HG03103 (cell line): Measurements from ENCODE around the gene PRF1.
"Not testable (repeated sequence)": the region's sequence is repeated elsewhere in the genome, so short reads cannot be mapped to it uniquely, and the experiment has no call there.

ENCODE experiments used
- ATAC-seq: cut with Tn5 transposase; IDR thresholded peaks from one replicate; pipeline ENCODE4 v1.9.1; 2021; ENCODE audit warnings: low read depth; ENCODE audit not compliant: unreplicated experiment

The PRF1 gene

DNA sequence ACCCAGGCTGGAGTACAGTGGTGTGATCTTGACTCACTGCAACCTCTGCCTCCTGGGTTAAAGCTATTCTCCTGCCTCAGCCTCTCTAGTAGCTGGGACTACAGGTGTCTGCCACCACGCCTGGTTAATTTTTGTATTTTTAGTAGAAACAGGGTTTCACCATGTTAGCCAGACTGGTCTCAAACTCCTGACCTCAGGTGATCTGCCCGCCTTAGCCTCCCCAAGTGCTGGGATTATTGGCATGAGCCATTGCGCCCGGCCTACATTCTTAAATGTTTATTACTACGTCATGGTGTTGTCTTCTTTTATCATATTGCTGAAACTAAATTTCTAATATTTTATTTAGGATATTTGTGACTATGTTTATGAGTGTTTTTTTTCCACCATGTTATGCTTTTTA is 21.4 kb downstream of the PRF1 start:
- not testable (repeated sequence) for ATAC-seq

DNA sequence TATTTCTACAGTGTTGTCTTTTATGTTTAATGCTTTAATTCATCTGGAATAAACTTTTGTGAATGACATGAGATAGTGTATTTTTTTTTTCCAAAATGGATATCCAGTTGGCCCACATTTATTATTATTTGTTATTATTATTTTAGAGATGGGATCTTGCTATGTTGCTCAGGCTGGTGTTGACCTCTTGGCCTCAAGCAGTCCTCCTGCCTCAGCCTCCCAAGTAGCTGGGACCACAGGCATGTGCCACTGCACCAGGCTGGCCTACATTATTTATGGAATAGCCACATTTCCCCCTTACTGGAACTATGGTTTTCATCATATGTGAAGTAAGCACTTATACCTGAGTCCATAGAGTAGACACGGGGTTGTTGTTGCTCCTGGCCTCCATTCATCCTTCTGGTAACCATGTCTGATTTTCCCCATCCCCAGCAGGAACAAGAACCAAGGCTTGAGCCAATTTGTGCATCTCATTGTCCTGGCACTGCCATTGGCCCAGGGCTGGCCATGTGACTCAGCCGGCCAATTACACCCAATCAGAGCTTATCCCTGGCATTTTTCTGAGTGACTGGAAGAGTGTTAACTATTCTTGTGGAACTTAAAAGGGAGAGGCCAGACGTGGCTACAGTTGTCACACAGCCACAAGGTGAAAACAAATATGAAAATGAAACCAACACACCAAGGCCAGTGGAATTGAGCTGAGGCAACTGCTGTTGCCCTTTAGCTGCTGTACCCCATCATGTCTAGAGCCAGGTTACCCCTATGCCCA is 23.1 kb downstream of the PRF1 start:
- ATAC-seq = no peak

DNA sequence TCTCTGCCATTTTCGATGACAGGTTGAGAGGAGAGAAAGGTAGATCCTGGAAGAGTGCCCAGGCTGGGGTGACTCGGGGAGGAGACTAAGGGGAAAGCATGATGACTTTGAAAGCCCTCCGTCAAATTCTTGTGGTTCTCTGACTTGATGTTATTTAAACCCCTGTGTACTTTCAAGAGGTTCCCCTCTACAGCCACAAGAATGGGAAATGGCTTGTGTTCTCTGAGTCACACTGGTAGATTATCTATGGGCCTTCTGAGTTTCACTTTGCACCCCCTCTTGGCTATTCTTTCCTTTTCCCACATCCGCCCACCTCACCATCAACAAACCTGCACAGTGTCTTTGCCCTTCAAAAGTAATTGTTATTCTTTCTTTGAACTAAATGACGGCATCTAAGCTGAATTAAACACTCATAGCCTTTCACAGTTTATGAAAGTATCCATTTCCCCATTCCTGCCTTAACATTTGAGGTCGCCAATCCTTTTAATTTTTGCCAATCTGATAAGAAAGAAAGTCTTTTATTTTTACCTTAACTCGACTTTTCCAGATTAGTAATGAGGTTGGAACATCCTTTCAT is 24.1 kb downstream of the PRF1 start:
- peak; percentile 52 for ATAC-seq

DNA sequence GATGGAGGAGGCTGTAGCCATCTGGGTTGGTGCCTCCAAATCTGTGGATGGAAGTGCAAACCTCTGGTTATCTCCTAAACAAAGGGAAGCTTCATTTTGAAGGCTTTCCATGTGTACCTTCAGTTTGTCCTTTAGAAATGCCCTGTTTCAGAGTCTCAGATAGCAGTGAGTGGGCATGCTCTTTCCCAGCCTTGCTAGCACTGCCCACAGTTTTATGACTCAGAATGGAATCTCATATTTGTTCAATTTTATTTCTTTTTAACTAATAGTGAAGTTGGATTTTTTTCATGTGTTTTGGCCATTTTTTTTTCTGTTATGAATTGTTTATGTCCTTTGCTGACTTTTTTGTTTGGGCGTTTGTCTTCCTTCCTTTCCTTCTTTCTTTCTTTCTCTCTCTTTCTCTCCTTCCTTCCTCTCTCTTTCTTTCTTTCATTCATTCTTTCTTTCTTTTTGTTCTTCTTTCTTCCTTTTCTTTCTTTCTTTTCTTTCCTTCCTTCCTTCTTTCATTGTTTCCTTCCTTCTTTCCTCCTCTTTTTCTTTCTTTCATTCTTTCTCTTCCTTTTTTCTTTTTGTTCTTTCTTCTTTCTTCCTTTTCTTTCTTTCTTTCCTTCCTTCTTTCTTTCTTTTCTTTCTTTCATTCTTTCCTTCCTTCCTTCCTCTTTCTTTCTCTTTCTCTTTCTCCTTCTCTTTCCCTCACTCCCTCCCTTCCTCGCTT is 25.6 kb downstream of the PRF1 start:
- no peak for ATAC-seq

DNA sequence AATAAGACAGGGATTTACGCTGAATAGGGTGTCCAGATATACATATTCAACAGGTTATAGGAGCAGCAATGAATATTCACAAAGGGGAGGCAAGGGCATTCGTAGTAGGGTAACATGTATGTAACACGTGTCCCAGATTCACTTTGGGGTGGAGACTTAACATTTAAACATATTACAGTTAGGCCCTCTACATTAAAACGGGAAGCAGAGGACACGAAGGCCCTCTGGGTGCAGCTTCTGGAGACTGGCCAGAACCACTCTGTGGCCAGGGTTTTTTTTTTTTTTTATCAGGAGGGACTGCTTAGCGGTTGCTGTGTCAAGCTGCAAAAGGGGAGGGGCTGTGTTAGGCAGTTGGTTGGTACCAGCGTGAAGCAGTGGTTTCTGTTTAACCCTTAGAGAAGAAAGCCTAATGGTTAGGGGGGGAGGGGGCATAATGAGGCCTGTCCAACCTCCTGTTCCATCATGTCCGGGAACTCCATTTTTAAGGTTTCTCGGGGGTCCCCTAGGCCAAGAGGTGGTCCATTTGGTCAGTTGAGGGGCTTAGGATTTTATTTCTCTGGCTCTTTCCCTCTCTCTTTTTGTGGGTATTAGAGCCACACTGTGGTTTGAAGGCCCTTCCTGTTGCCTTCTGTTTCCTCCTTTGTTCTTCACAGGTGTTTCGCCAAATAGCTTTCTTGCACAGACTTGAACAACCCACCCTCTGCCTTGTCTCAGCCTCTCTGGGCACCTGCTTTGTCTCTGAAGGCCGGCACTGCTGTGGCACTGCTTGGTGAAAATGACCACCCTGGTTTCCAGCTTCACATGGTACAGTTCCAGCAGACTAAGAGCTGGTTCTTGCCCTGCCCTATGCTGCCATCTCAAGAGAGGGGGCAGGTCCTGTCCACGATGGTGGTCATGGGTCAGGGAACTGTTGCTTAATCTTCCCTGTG is 26.4 kb downstream of the PRF1 start:
- no peak for ATAC-seq

GRCh38 chr10:70575486-70575873 is 27.1 kb downstream of the PRF1 start:
- no peak for ATAC-seq

DNA sequence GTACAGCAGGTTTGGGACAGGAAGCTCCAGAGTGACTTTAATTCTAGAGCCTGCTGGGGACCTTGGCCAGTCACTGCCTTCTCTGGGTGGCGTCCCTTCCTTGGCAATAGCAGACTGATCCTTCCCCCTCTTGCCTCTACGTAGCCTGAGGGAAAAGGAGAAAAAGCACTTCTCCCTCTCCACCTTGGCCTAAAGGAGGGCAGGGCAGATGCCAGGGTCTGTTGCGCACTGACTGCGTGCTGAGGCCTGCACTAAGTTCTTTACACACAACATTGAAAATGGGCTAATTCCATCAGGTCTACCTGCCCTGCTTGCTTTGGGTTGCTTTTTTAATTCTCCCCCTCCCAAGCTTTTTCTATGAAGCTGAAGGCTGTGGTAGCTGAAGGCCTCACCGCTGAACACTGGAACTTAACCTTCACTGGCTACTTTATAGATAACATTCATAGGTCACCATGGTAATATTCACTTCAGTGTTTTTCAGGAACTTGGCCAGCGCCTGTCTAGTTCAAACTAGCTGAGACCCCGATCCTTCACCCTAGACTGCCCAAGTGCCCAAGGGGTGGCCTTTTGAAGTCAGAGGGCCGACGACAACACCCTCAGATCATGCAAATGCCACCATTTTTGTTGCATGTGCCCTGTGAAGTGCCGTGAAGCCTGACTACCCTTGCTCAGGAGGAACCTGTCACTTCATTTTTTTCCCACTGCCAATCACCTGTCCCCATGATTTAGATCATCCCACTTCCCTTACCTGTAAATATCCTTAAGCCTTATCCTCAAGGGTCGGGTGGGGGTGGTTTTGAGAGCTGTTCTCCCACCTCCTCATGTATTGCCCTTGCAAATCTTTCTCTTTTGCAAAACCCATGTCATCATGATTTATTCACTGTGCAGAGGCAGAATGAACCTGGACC is 28.7 kb downstream of the PRF1 start:
- no peak for ATAC-seq

GRCh38 chr10:70571636-70572439 is 30.7 kb downstream of the PRF1 start:
- no peak for ATAC-seq

GRCh38 chr10:70571236-70571635 is 31.3 kb downstream of the PRF1 start:
- ATAC-seq = no peak

- ATAC-seq = no peak
These were observed 33.6 kb downstream of the PRF1 start for GRCh38 chr10:70568781-70569495.

DNA sequence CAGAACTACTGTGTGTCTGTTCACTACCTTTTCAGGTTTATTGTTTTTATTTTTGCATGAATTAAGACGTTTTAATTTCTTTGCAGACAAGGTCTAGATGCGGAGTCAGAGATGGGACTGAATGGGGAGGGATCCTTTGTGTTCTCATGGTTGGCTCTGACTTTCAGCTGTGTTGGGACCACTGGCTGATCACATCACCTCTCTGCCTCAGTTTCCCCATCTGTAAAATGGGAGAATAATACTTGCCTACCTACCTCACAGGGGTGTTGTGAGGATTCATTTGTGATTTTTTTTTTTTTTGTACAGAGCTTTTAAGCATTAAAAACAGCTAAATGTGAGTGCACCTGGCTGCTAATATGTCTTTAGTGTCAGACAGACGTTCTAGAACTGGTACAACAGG is 34.4 kb downstream of the PRF1 start:
- ATAC-seq = no peak

DNA sequence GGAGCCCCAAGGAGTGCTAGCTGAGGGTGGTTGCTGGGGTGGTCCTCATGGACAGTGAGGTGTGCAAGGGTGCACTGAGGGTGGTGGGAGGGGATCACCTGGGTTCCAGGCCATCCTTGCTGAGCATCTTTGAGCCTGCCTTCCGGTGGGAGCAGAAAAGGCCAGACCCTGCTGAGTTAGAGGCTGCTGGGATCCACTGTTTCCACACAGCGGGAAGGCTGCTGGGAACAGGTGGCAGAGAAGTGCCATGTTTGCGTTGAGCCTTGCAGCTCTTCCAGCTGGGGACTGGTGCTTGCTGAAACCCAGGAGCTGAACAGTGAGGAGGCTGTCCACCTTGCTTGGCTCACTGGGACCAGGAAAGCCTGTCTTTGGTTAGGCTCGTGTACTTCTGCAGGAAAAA is 34.9 kb downstream of the PRF1 start:
- no peak for ATAC-seq

- ATAC-seq = no peak
These were observed 35.8 kb downstream of the PRF1 start for GRCh38 chr10:70566515-70567290.

- no peak for ATAC-seq
These were observed 36.7 kb downstream of the PRF1 start for GRCh38 chr10:70565556-70566514.

DNA sequence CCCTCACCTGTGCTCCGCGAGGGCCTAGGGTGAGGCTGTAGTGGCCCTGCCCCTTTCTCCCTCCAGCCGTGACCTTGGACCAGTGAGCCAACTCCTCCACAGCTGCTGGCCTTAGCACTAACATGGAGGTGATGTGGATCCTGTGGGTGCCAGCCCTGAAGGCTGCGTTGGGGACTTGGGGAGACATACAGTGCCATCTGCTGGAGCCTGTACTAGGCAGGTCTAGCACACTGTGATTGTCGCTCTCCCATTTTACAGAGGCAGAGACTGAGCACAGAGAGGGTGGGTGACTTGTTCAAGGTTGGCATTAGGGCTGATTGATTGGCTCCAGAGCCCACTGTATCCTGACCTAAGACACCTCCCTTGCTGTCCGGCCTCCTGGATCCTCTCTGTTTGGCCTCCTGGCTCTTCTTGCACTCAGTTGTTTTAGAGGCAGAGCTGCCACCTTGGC is 37.6 kb downstream of the PRF1 start:
- ATAC-seq = no peak

- ATAC-seq = no peak
These were observed 38.3 kb downstream of the PRF1 start for GRCh38 chr10:70564113-70564725.
